H1 (cell line): ENCODE results near the gene ZNF764. TPM values are rescaled to one million over a fixed set of nuclear protein-coding genes. Genes with fewer than 3 reads are reported as not detected.

Source experiments
- CBX8 ChIP-seq: fragments of 300-800, 300-1000 bp; sonication (generic); IDR thresholded peaks from 2 replicates; pipeline ENCODE4 v1.7.1; 2016; ENCODE audit warnings: low read depth, low read length, borderline replicate concordance
- CHD7 ChIP-seq: fragments of 300-600 bp; sonication (generic); IDR thresholded peaks from 2 replicates; pipeline ENCODE4 v1.7.1; 2012; ENCODE audit warnings: low read length, moderate library complexity, mild to moderate bottlenecking, inconsistent platforms; ENCODE audit not compliant: insufficient replicate concordance
- CREB1 ChIP-seq: IDR thresholded peaks from 2 replicates; pipeline ENCODE4 v1.6.1; 2012; ENCODE audit warnings: inconsistent platforms
- MAX ChIP-seq: IDR thresholded peaks from 2 replicates; pipeline ENCODE4 v1.6.1; 2012; ENCODE audit warnings: inconsistent platforms
- TBP ChIP-seq: IDR thresholded peaks from 2 replicates; pipeline ENCODE4 v1.6.1; 2011; ENCODE audit warnings: low read depth, low read length, improper control_type of control experiment
- TCF12 ChIP-seq: IDR thresholded peaks from 2 replicates; pipeline ENCODE4 v1.6.1; 2011; ENCODE audit warnings: low read depth, mild to moderate bottlenecking, low read length
- polyA plus RNA-seq, 7 experiments: library from polyadenylated mRNA; depleted of rRNA in 3 of 7; stranded (reverse) in 5 of 7; unstranded in 2 of 7; fragments of >200 nt in 5 of 7; fragments of 200-250 nt in 2 of 7; gene quantifications; 1 replicate in 5 of 7; 2 replicates in 1 of 7; 4 replicates in 1 of 7; pipeline versions ENCODE4 v1.2.1 to v1.2.3, GENCODE V29; 2011 to 2013; ENCODE audit warnings: missing spikeins in 2 of 7, mixed read lengths in 2 of 7
- total RNA-seq: library from RNA; stranded (reverse); fragmentation: NEBNext Ultra II Directional; extraction: Animal tissue kit (Norgen Biotek cat#: 25700); gene quantifications from 2 replicates; pipeline ENCODE4 v1.2.1, GENCODE V29; 2021

Gene ZNF764
- total and polyA plus RNA-seq, 2 of the 8 experiments (the other 6 are each of a cell fraction or from before 2014, with no cell fraction given): 5.7 to 7.7 TPM

- no peak for TF ChIP-seq CHD7
- TF ChIP-seq TCF12: no peak
- no peak for TF ChIP-seq TBP
- no peak for TF ChIP-seq MAX
- no peak for TF ChIP-seq CBX8
- TF ChIP-seq CREB1: no peak
Observed at GRCh38 chr16:30582611-30583340, 24.6 kb upstream of the ZNF764 start (continued).
